Measurements from ENCODE around the gene NPAS2.

DNA sequence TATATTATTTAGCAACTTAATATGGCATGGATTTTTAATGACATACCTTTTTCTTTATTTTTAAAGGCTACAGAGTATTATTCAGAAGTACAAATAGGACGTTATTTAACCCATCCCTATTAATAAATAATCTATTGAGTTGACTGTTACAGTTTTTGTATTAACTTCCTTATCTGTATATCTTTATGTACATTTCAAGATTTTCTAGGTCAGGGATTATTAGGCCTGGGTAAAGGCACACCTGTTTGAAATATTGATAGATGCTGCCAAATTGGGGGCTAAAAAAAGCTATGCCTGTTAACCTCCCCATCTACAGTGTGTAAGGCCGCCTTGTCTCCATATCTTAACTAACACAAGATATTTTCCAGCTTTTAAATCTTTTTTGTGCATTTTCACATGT is 6.6 kb downstream of the NPAS2 start:
- TF ChIP-seq, protein P1, sequence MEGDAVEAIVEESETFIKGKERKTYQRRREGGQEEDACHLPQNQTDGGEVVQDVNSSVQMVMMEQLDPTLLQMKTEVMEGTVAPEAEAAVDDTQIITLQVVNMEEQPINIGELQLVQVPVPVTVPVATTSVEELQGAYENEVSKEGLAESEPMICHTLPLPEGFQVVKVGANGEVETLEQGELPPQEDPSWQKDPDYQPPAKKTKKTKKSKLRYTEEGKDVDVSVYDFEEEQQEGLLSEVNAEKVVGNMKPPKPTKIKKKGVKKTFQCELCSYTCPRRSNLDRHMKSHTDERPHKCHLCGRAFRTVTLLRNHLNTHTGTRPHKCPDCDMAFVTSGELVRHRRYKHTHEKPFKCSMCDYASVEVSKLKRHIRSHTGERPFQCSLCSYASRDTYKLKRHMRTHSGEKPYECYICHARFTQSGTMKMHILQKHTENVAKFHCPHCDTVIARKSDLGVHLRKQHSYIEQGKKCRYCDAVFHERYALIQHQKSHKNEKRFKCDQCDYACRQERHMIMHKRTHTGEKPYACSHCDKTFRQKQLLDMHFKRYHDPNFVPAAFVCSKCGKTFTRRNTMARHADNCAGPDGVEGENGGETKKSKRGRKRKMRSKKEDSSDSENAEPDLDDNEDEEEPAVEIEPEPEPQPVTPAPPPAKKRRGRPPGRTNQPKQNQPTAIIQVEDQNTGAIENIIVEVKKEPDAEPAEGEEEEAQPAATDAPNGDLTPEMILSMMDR (conservative IDR thresholded peaks at IDR 0.05; ENCODE audit: low read length), result no peak
- TF ChIP-seq EZH2phosphoT487 (IDR thresholded peaks at IDR 0.05; ENCODE audit: borderline replicate concordance), result no peak

Measured in Loucy (cell line).